ENCODE results near the gene SNRK. TPM values are rescaled to one million over a fixed set of nuclear protein-coding genes. Genes with fewer than 3 reads are reported as not detected.

The SNRK gene
- total and polyA plus RNA-seq, 2 experiments from 2014 or later = 10.7 to 25.3 TPM

- WGBS (ENCODE audit: low lambda C conversion rate, missing lambda C conversion rate) = 83% methylated on average over 4 of the region's 4 CpGs
Measured at GRCh38 chr3:43253294-43253693, 33.0 kb upstream of the SNRK start.

GRCh38 chr3:43254125-43254524, 32.2 kb upstream of the SNRK start:
- H3K27me3 ChIP-seq = no peaks in the 10 kb centered on the region
- 67% methylated on average over 1 of the region's 1 CpG for WGBS (ENCODE audit: low lambda C conversion rate, missing lambda C conversion rate)
- no peak for DNase-seq (ENCODE audit: low spot score)

More at GRCh38 chr3:43253294-43253693, 33.0 kb upstream of the SNRK start:
- H3K36me3 ChIP-seq (replicated peaks; ENCODE audit: insufficient read depth, low read depth) = no peaks in the 10 kb centered on the region
- no peaks in the 10 kb centered on the region for H3K27me3 ChIP-seq
- H4K20me1 ChIP-seq (ENCODE audit: insufficient read depth, poor library complexity, severe bottlenecking) = no peaks in the 10 kb centered on the region
- no peaks in the 10 kb centered on the region for H3K4me1 ChIP-seq (ENCODE audit: insufficient read depth)
- no peaks in the 10 kb centered on the region for H3K9me3 ChIP-seq (ENCODE audit: low read depth)
- no peak overlapping the region for H2AFZ ChIP-seq
- no peak for TF ChIP-seq EZH2 (IDR thresholded peaks at IDR 0.05; ENCODE audit: borderline replicate concordance)
- H3K27ac ChIP-seq = no peak overlapping the region
- H3K9me2 ChIP-seq (replicated peaks; ENCODE audit: insufficient read depth) = no peaks in the 10 kb centered on the region
- H3K79me2 ChIP-seq = no peaks in the 10 kb centered on the region
- H3K4me3 ChIP-seq = no peak overlapping the region
- no peak for DNase-seq (ENCODE audit: low spot score)
- no peak overlapping the region for H3K4me2 ChIP-seq

GRCh38 chr3:43255662-43256061, 30.7 kb upstream of the SNRK start:
- Histone ChIP-seq H3K4me3 (no peak overlapping the region), H3K4me2 (no peak overlapping the region), H3K9me2 (replicated peaks; ENCODE audit: insufficient read depth) (no peaks in the 10 kb centered on the region), H3K79me2 (no peaks in the 10 kb centered on the region), H4K20me1 (ENCODE audit: insufficient read depth, poor library complexity, severe bottlenecking) (no peaks in the 10 kb centered on the region), H2AFZ (no peak overlapping the region), H3K36me3 (replicated peaks; ENCODE audit: insufficient read depth, low read depth) (no peaks in the 10 kb centered on the region), H3K27ac (no peak overlapping the region), H3K27me3 (no peaks in the 10 kb centered on the region), H3K4me1 (ENCODE audit: insufficient read depth) (no peaks in the 10 kb centered on the region), H3K9me3 (ENCODE audit: low read depth) (no peaks in the 10 kb centered on the region)
- no peak for DNase-seq (ENCODE audit: low spot score)
- WGBS (ENCODE audit: low lambda C conversion rate, missing lambda C conversion rate) = 95% methylated on average over 2 of the region's 2 CpGs
- TF ChIP-seq EZH2 (IDR thresholded peaks at IDR 0.05; ENCODE audit: borderline replicate concordance) (no peak), EZH2phosphoT487 (IDR thresholded peaks at IDR 0.05; ENCODE audit: low read depth, severe bottlenecking, unreplicated experiment) (no peak), CTCF (IDR thresholded peaks at IDR 0.05; ENCODE audit: poor library complexity) (no peak)

More at GRCh38 chr3:43254125-43254524, 32.2 kb upstream of the SNRK start:
- Histone ChIP-seq H3K36me3 (replicated peaks; ENCODE audit: insufficient read depth, low read depth) (no peaks in the 10 kb centered on the region), H4K20me1 (ENCODE audit: insufficient read depth, poor library complexity, severe bottlenecking) (no peaks in the 10 kb centered on the region), H3K9me2 (replicated peaks; ENCODE audit: insufficient read depth) (no peaks in the 10 kb centered on the region), H3K27ac (no peak overlapping the region), H3K4me3 (no peak overlapping the region), H3K79me2 (no peaks in the 10 kb centered on the region), H3K4me2 (no peak overlapping the region), H3K9me3 (ENCODE audit: low read depth) (no peaks in the 10 kb centered on the region), H2AFZ (no peak overlapping the region), H3K4me1 (ENCODE audit: insufficient read depth) (no peaks in the 10 kb centered on the region)
- TF ChIP-seq EZH2phosphoT487 (IDR thresholded peaks at IDR 0.05; ENCODE audit: low read depth, severe bottlenecking, unreplicated experiment) = no peak

GRCh38 chr3:43256714-43257461, 29.5 kb upstream of the SNRK start:
- DNase-seq (ENCODE audit: low spot score) = no peak
- H3K79me2 ChIP-seq = no peaks in the 10 kb centered on the region
- H3K4me2 ChIP-seq = no peak overlapping the region
- H3K9me3 ChIP-seq (ENCODE audit: low read depth) = no peaks in the 10 kb centered on the region
- TF ChIP-seq CTCF (IDR thresholded peaks at IDR 0.05; ENCODE audit: poor library complexity) (no peak), EZH2phosphoT487 (IDR thresholded peaks at IDR 0.05; ENCODE audit: low read depth, severe bottlenecking, unreplicated experiment) (no peak), EZH2 (IDR thresholded peaks at IDR 0.05; ENCODE audit: borderline replicate concordance) (no peak)
- H3K4me3 ChIP-seq = no peak overlapping the region
- H3K27ac ChIP-seq = no peak overlapping the region
- no peaks in the 10 kb centered on the region for H3K4me1 ChIP-seq (ENCODE audit: insufficient read depth)
- whole genome bisulfite sequencing (ENCODE audit: low lambda C conversion rate, missing lambda C conversion rate) = 85% methylated on average over 1 of the region's 1 CpG
- no peak overlapping the region for H2AFZ ChIP-seq
- H3K36me3 ChIP-seq (replicated peaks; ENCODE audit: insufficient read depth, low read depth) = no peaks in the 10 kb centered on the region
- H3K27me3 ChIP-seq = no peaks in the 10 kb centered on the region
- H3K9me2 ChIP-seq (replicated peaks; ENCODE audit: insufficient read depth) = no peaks in the 10 kb centered on the region
- no peaks in the 10 kb centered on the region for H4K20me1 ChIP-seq (ENCODE audit: insufficient read depth, poor library complexity, severe bottlenecking)
